NCI-H510A (cell line): ENCODE data around the gene ABCF2.

Experiments used
- DNase-seq: peaks from one replicate; lab custom pipeline; 2025; lab: John Stamatoyannopoulos, UW

ABCF2 gene

DNA sequence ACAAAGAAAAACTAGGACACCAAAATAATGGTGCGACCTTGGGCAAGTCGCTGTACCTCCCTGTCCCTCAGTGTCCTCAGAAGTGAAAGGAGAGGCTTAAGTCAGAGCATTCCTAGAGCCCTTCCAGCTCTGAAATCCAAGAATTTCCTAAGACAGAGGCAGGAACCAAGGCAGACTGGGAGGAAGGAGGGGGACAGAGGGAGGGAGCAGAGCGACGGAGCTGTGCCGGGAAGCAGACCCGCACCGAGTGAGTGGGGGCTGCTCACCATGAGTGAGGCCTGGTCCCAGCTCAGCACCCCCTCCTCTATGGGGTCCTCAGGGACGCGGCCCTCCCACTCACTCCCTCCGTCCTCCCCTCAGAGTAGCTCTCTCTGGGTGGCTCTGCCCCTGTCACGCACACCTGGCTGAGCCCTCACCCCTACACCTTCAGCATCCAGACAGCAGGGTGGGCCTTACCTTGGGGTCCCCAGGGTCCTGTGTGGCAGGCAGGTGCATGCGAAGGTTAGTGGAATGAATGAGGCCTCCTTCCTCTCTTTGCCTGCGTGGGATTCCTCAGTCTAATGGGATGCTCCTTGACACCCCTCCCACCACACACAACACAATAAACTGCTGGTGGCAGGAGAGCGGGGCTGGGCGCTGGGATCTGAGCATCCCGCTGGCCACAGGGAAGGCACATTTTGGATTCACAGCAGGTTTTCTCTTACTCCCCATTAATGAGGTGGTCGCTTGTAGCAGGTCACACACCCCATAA is 26.1 kb upstream of the ABCF2 start:
- no peak for DNase-seq

DNA sequence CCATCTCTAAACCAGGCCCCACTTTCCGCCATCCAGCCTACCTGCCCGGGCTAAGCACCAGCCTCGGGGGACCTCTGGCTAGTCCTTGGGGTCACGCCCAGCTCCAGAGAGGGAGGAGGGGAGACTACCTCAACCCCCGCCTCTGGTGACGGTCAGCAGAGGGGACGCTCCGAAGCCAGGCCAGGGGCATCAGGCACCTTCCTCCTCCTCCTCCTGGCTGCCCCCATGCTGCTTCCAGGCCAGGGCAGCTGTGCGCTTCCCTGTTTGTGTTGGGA is 25.5 kb upstream of the ABCF2 start:
- DNase-seq = no peak

DNA sequence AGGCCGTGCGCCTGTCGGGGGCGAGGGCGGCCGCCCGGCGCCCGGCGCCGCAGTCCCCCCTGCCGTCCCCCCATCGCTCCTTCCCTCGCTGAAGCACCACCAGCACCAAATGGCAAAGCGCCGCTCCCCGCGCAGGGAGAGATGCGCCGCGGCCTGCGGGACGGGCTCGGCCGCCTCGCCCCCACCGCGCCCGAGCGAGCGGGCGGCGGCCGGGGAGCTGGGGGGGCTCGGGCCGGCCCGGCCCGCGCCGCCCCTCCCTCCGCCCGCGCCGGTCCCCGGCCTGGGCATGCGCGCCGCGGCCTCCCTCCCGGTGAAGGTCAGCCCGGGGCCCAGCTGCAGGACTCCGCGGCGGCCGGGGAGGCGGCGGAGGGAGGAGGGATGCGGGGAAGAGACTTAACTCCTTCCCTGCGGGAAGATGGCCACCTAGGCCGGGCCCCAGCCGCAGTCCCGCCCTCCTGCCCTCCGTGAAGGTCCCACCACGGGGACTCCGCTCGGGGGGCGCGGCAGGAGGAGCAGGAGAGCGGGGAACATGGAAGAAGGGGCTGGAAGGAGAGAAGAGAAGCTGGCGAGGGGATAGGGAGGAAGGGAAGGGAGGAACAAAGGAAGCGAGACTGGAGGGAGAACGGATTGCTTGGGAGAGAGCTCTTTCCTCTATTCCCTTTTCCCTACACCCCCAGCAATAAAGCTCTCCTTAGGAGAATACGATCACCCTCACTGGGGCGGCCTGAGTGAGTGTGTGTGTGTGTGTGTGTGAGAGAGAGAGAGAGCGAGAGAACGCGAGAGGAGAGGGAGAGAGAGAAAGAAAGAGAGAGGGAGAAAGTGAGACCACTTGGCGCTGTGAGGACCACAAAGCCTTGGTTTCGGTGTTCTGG is 24.9 kb upstream of the ABCF2 start:
- DNase-seq = no peak

DNA sequence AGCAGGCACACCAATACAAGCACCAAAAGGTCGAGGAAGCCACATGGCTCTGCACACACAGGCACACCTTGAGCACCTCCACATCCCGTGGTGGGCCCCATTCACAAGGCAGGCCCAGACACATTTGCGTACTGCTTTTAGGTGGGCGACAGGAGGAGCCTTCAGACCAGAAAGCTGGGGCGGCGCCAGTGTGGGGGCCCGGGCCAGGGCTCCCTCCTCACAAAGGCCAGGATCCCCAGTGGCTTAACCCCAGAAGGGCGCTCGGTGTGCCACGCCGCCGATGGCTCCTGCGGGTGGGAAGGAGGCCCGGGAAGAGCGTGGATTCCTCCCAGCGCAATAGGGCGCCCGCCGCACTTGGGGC is 24.3 kb upstream of the ABCF2 start:
- DNase-seq = no peak

DNA sequence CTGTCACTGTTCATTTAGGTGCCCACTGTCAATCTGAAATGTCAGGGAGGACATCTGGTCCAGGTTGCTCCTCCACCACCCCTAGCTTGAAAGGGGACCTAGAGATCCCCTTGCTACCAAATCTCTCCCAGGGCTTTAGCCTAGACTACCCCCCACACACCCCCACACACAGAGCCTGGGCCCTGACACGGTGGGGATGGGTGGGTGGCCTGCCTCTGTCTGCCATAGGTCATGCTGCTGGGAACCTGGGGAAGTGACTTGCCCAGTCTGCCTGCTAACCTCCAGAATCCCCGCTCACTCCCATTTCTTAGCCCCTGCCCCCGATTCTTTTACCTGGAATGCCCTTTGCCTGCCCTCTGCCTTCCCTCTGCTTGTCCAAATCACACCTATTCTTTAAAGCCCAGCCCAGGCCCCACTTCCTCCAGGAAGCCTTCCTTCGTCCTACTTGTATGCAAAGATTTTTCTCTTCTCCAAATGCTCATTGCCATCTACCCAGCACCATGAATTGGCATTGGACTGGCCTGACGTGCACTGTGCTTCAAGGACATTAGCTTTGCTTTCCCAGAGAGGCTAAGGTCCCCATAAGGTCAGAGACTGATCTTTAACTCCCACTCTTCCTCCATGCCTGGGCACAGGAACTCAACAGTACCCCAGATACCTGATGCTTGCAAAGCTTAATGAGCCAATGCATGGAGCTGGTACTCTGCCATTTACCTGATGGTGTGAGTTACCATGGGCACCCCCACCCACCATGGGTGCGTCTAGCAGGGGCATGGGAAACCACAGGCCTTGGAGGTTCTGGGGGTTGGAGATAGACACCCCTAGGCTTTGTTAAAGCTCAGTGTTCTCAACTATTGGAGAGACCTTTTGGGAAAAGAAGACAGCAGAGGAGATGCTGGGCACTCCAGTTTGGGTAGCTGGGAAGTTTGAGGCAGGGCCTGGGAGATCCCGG is 23.5 kb upstream of the ABCF2 start:
- no peak for DNase-seq

DNA sequence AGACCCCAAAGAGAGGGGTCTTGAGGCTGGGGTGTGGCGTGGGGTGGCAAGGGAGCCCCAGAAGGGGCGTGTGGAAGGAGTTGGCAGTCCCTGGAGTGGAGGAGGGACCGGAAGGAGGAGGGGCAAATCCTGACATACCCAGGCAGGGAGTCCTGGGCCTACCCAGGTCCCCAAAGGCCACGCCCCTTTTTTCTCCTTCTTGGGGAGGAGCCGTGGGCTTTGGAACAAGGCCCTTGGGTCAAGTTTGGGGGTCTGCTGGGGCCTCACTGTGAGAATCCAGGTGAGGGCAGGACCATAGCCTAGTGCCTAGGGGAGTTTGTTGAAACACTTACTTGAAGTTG is 22.7 kb upstream of the ABCF2 start:
- no peak for DNase-seq

DNA sequence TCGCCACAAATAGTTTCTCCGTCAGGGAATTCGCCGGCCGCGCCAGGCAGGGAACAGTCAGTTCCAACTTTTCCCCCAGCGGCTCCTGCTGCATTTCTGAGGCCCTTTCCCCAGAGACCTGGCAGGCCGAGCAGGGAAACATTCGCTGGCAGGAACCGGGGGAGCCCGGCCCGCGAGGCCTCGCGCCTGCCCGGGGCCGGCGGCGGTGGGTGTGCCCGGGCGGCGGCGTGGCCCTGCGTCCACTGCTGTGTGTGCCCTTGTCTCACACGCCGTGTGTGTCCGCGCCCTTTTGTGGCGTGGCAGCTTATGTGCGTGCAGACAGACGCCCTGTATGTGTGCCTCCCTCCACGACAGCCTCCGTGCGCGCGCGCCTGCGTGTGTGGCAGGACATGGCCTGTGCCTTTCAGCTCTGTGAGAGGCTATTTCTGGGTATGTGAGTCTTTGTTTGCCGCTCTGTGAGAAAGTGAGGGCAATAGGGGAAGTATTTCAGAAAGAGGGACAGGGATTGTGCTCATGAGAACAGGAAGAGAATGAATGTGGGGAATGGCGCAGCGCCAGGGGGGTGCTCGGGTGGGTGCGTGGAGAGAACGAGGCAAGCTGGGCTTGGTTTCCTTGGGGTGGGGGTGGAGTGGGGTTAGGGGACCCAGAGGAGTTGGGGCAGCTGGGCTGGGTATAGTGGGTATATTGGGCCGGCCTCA is 22.2 kb upstream of the ABCF2 start:
- no peak for DNase-seq

DNA sequence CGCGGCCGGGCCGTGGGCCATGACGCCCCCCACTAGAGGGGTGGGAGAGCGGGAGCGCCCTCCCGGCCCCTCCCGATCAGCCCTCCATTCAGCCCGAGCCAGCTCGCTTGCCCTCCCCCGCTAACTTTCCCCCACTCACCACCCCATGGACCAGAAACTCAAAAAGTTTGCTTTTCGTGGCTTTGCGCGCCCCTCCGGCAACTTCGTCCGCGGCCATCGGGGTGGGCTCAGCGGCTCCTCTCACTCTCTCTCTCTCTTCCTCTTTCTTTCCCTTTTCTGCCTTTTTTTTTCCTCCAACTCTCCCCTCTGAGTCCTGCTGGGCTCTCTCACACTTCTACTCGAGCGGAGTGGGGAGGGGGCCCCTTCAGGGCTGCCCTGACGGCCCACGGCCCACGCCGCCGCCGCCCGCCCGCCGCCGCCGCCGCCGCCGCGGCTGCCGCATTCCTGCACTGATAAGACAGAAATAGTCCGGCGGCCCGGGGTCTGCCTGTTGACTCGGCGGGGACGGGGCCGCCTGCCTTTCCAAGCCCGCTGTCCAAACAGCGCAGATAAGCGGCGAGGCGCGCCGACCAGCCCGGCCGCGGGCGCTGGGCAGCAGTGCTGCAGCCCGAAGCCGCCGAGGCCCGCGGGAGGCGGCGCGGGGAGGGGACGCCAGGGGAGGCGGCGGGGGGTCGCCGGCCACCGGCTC is 21.5 kb upstream of the ABCF2 start, which contains the start of gene SMARCD3:
SMARCD3 (minus strand) TSS at position 349 of the 688 bp plus-strand sequence; CDS start at position 217, 132 bp downstream.
- no peak for DNase-seq

DNA sequence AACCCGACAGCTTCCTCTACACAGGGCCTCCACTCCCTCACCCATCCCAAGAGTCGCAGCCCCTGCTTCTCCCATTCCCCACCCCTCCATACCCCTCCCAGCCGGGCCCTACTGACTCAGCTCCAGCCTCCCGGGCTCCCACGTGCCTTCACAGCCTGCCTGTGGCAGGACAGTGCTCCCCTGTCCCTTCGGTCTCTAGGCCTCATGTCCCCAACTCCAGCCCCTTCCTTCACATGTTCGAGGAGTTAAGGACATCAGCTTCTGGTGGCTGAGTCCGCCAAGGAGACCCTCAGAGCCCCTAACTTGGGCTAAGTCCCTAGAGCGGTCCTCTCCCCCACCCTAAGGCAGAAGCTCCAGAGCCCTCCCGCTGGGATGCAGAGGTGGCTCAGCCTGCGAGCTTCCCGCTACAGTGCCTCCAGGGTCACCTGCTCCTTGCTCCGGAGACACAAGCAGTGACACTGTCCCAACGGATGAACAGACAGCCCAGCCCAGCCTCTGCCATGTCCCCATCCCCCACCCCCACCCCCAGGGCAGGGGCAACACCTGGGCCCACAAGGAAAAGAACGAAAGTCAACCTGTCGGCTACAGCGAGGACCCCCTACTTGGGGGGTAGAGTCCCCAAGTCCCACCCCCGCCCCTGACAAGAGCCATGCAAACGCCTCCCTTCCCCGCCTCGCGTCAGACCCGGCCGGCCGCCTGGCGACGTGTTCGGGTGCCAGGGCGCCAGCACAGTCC is 20.8 kb upstream of the ABCF2 start:
- DNase-seq = no peak

DNA sequence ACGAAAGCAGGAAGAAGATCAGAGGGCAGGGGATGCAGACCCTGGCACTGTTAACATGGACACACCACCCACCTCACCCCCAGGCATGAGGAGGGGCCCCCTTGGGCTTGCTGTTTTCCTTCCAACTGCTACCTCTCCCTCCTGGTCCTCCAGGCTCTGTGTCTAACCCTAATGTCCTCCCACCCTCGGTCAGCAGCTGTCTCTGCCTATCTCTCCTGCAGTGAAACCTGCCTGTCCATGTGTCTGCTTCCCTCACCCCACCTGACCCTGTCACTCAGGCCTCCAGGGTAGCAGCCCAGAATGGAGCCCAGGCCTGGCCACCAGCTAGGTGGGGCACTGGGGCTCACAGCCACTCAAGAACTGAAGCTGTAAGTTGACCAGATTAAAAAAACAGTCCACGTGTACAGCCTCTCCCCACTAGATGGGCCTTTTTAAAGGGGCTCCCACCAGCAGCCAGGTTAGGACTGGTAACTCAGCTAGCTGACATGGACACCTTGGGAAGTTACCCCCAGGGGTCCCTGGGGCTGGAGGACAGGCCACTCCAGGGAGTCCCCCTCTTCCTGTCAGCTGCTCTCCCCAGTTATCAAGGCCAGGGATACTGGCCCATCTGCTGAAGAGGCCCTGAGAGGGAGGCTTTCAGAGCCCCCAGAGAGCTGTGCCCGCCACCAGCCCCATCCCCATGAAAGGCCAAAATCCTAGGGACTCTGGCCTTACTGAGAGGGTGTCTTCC is 20.0 kb upstream of the ABCF2 start:
- DNase-seq = no peak

DNA sequence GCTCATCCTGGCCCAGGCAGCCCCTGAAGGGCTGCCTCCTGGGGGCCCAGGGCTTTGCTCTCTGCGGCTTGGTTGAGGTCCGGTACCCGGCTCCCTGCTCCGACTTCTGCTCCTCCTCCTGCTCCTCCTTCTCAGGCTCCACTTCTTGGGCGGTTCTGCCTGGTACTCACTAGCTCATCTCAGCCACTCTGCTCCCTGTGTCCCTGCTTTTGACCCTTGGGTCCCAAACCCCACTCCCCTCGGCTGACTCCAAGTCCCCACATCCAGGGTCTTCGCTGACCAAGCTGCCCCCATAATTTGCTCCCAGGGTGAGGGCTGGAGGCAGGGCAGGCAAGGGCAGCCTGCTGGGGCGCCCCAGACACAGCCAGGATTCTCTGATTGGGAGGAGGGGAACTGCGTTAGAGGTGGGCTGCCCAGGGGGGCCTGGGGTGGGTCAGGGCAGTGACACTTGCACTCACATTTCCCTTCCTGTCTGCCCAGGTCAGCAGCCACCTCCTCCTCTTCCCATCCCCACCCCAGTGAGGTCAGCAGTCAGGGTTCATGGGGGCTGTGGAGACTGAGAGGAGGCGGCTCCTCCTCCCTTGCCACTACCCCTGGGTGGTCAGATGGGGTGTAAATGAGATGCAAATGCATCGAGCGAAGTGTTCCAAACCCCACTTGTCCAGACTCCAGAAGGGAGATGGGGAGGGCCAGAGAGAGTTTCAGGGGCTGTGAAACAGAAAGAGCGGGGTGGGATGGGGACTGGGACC is 19.3 kb upstream of the ABCF2 start:
- no peak for DNase-seq

DNA sequence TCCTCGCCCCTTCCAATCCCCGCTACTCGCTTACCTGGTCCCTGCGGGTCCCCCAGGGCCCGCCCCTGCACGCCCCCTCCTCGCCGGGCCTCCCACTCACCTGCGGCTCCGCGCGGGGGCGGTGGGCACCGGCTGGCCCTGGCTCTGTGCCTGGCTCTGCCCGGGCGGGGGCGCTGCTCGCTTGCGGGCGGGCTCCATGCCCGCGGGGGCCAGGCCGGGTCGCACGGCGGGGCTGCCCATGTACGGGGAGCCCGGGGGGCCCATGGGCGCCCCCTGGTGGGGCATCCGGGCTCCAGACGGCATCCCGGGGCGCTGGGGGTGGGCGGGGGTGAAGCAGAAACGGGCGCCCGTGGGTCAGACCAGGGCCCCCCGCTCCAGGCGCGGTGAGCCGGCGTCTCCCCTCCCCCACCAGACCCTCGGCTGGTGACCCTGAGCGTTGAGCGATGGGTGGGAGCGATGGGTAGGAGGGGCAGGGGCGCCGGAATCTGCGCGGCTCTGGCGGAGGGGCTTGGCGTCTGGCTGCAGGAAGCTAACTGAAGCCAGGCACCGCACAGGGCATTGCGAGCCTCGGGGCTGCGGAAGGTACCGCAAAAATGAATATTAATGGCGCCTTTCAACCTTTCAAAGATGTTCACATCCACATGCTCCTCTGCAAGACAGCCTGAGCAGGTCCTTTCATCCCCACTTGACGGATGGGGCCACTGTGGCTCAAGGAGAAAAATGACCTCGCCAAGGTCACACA is 18.5 kb upstream of the ABCF2 start:
- DNase-seq = no peak

DNA sequence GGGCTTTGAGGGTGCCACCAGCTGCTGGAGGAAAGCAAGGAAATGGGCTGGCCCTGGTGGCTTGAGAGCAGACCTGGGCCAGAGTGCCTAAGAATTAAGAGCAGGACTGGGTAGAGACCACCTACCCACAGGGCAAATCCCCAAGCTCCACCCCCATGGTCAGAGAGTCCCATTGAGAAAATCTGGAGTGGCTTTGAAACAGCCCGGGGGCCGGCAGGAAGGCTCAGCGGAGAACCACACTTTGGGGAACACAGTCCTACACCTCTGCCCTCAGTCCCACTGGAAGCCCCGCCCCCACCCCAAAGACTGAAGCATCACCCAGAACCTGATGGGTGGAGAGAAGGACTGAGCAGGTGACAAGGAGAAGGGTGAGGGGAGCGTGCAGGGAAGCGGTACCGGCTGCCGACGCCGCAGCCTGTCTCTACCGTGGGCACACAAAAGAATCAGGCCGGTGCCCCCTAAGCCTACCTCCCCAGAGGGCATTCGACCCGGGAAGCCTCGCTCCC is 17.9 kb upstream of the ABCF2 start:
- no peak for DNase-seq

DNA sequence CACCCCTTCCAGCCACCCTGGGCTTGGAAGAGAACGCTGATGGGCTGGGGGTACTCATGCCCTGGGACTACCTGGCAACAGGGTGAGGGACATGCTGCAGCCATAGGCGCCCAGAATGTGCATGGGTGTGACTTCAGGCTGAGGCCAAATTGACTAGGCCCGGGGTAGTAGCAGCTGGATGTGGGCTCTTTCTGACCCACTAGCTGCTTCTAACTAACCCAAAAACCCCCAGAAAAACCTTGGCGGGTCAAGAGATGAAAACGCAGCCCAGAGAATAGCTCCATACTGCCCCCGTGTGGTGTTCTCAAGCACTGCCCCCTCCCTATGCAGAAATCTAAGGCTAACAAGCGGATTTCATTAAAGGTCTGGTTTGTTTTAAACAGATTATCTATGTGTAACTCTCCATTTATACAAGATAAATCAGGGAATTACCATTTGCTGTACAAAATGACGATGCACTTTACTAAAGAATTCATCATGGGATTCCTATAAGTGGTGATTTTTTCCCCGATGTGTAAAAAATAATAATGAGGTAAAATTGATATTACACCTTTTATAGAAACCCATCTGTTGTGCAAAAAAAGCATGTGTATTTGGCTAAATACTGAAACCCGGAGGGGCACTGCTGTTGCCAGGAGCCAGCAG is 17.3 kb upstream of the ABCF2 start:
- DNase-seq = no peak

DNA sequence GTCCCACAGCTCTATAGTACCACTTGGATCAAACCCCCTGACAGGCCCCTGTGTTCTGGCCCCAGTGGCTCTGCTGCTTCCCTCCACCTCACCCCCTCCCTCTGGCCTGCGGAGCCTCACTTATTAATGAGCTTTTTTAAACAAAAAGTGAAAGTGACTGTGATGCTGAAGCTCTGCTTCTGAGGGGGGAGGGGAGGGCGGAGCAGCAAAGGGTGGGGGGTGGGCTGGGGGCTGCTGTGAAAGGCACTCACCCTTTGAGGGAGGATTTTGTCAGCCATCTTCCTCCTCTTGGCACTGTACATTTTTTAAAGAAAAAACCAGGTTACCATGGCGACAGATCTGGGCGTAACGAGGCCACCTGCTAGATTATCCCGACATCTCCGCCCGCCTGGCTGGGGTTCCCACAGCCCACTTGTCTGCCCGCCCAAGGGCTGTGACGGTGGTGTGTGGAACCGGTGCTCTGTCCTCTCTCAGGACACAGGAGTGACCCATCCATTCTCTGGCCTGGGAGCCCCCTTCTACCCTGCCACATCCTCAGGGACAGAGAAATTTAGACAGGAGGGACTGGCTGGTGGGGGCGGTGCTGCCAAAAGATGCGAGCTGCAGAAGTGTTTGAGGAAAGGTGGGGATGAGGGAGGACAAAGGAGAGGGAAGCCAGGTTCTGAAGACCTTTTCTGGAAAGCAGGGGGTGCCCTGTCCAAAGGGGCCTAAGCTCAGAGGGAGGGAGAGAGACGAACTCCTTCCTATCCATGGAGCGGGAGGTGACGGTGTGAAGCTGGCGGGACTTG is 16.6 kb upstream of the ABCF2 start:
- DNase-seq = no peak

DNA sequence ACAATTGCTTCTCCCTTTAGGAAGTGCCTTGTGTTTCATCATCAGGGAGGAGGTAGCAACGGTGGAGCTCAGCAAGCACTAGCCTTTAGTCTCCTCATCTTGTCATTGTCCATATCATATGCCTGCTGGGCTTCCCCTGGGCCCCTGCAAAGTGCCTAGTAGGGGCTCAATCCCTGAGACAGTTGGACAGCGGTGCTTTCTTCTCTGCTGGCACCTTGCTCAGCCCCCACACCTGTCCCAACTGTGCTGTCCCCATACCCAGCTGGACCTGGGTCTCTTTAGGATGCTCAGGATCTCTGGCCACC is 16.0 kb upstream of the ABCF2 start:
- DNase-seq = no peak
